Fibroblast of skin of right quadriceps (primary cell): ENCODE measurements around the gene C3orf20.

ENCODE experiments used
- DNase-seq: peaks from one replicate; pipeline ENCODE4 v3.0.0-alpha.2; 2013

C3orf20 gene

DNA sequence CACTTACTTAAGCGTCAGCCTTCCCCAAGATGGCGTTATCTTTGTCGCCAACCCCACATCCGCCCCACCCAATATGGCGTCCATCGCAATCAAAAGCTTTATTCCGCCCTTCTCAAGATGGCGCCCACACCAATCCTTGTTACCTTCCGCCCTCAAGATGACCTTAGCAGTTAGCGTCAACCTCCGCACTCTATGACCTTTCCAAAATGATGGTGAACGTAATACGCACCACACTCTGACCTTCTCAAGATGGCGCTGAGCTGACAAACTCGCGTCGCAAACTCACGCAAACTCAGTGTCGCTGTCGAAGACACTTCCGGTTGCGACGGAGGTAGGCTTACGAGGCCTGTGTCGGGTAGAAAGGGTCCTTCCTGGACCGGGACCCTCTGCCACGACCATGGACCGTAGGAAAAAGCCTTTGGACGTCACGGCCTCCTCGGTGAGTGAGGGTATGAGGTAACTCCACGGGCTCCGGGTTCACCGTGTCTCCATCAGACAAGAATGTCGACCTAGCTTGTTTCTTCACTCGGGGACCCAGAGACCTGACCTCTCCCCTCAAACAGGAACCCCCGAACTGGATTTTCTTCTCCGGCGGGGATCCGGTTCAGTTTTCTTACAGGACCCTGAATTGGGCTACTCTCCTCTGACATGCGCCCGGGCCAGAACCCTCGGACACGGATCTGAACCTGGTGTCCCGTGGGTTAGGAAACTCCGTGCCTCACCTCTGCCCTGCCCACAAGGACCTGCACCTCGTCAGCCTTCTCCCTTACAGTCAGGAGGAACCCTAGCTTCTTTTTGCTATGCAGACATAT lies 23.3 kb upstream of the C3orf20 start, which contains the start of gene CCDC174:
CCDC174 (plus strand) TSS at position 323 of the 812 bp plus-strand sequence; CDS start at position 398, 75 bp downstream.
- DNase-seq = peak; percentile 99

- peak; percentile 16 for DNase-seq
Measured at GRCh38 chr3:14652360-14652907, 22.5 kb upstream of the C3orf20 start.

DNA sequence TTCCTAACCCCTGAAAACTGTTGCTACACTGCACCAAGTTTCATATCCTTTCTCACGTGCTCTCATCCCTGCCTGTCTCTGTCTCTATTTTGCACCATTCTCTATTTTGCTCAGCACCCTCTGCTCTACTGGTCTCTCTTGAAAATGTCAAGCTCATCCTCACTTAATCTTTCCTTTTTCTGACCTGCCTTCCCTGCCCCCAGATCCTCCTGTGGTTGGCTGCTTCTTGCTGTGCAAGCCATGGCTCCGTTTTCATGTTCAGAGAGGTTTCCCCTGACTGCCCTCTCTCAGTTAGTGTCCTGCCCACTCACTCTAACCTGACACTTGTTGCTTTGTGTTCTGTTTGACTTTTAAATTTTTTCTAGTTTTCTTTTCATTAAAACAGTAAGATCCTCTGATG lies 17.4 kb upstream of the C3orf20 start:
- no peak for DNase-seq

DNA sequence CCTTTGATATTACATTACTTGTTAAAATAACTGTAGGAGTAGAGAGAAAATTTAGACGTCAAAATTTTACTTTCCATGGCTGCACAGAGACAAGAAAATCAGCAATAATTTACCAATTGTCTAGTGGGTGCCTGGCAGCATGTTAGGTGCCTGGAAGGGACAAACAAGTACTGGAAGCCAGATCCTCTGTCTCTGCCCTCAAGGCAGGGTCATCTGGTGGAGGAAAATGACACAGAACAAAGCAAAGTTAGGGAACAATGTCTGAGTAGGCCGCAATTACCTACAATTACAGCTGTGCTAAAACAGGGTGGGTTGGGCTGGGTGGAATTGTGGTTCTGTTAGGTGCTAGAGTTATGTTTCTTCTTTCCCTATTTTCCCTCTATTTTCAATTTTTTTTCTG lies 16.0 kb upstream of the C3orf20 start:
- DNase-seq = no peak

GRCh38 chr3:14660942-14661341 lies 14.0 kb upstream of the C3orf20 start:
- no peak for DNase-seq

DNA sequence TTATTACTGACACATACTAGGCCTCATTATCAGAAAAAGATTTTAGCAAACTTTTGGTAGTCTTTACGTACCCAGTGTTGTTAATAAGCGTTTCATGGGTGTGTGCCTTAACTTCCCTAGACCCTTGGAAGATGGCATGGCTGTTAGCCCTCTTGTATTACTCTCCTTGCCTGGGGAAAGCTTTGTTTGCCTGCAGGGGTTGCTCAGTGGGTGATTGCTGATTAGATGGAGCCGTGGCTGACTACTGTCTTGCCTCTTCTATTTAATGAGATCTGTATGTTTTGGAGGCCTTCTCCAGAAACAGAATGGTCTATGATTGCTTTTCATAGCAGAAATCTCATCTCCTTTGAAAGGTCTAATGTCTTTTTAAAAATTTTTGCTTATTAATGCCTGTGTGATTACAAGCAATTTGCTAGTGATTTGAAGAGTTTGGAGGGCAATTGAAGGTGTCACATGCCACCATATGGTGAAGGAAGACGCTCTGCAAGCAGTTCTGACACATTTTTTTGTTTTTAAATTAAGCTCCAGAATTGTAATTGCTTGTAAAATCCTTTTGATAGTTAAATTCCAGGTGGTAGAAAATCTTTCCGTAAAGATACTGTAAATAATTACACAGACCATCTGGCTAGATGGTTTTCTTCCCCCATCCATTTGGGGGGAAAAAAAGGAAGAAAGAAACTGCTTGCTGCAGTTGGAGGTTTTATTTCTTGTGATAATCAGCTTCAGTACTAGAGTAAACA lies 11.4 kb upstream of the C3orf20 start:
- no peak for DNase-seq

- no peak for DNase-seq
Measured at GRCh38 chr3:14664170-14664569, 10.8 kb upstream of the C3orf20 start.

DNA sequence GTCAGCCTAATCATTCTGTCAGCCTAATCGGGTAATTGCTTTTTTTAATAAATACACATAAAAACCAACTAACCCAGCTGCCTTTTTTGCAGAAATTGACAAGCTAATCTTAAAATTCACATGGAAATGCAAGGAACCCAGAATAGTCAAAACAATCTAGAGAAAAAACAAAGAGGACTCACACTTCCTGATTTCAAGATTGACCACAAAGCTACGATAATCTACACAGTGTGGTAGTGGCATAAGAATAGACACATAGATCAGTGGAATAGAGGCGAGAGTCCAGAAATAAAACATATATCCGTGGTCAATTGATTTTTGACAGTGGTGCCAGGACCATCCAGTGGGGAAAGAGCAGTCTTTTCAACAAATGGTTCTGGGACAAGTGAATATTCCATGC lies 2.4 kb upstream of the C3orf20 start:
- DNase-seq = no peak

DNA sequence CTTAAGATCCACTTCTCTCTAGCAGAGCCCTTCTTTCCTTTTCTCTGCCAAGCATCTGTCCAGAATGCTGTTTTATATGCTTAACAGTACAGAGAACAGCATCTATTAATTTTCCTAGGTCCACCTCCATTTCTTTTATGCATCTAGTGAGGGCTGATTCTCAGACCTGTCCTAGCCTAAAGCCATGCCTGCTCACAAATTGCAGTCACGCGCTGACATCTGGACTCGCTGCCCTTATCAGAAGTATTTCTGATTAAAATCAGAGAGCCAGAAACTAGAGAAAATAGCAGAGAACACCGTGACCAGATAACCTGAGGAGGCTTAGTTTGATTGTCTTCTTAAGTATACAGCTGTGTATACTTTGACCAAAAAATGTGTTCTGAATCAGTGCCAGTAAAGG lies 1.9 kb downstream of the C3orf20 start:
- DNase-seq = no peak

DNA sequence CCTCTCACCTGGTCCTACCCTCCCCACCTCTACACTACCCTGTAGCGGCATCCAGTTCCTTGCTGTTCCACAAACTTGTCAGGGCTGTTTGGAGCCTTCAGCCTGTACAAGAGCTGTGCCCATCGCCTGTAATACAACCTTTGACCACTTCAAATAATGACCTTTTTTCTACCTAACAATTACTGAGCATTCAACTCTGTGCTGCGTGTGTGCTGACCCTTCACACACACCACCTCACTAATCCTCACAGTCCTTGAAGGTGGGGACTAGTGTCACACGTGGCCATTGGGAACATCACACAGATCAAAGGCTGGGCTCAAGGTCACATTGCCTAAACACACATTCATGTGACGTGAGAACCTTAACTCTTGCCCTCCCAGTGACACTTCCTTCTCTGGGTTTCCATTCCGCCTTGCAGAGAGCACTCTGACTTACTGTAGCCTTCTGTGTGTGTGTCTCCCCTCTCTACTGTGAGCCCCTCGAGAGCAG lies 3.1 kb downstream of the C3orf20 start:
- DNase-seq = no peak

DNA sequence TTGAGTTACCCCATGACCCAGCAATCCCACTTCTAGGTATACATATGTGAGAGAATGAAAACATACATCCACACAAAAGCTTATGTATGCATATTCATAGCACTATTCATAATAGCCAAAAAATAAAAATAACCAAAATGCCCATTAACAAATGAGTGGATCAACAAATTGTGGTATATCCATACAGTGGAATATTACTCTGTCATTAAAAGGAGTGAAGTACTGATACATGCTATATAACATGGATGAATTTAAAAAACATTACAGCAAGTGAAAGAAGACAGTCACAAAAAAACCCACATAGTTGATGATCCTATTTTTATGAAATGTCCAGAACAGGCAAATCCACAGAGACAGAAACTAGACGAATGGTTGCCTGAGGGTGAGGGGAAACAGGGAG lies 5.2 kb downstream of the C3orf20 start:
- no peak for DNase-seq

DNA sequence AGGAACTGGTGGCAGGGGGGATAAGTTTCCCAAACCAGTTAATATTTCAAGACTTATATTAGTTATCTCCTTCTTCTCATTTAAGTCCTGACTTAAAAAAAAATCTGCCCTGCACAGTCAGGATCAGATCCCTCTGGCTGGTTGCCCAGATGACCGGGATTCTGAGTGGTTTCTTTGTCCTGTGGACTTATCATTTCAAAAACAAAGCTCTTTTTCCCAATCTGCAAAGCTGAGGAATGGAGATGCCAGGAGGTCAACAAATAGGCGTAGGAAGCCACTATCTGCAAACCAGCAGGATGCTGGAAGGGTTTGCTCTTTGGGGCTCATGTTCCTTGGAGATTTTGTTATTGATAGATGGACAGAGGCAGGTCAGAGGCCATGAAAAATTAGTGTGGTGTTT lies 5.8 kb downstream of the C3orf20 start:
- DNase-seq = no peak

GRCh38 chr3:14684447-14684846 lies 9.5 kb downstream of the C3orf20 start:
- no peak for DNase-seq

DNA sequence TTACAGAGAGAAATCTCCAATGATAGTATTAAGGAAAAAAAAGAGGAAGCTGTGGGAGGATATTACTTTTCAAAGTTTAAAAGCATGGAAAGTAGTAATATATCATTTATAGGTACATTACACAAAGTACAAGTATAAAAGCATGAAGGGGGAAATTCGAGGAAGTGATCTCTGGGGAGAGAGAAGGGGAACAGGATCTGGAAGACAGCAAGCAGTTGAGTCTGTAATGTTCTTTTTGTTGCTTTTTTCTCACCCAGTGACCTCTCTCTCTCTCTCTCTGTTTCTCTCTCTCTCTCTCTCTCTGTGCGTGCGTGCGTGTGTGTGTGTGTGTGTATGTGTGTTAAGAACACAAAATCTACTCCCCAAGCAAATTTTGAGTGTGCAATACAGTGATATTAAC lies 10.2 kb downstream of the C3orf20 start:
- no peak for DNase-seq

DNA sequence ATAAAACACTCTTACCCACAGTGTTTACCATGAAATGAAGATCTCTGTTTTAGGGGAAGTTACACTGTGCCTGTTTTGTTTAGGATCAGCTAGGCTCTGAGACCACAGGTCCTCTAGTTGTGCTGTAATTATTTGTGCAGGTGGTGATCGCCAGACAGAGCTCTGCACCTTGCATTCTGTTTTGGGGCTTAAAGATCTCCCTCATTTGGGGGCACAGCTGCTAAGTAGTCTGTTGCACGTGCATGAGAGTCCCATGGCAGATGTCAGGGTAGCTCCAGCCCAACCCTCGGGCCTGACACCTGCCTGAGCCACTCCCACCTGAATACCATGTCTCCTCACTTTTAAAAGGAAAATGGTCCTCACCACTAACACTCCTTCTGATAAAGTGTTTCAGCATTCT lies 12.4 kb downstream of the C3orf20 start:
- DNase-seq = no peak

DNA sequence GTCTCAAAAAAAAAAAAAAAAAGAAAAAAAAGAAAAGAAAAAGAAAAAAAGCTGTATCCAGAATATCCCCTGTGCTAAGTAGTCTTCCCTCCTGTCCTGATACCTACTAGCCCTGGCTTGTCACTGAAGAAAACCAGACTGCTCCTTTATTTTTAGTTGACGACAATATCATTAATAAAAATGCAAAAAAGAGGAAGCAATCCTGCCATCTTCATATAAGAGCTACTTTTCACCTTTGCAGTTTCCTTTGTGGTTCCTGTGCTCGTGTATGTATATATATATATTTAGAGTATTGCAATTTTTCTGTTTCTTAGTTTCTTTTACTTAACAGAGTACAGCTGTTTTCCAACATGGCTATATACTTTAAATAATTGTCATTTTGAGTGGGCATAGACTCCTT lies 13.6 kb downstream of the C3orf20 start:
- DNase-seq = no peak

DNA sequence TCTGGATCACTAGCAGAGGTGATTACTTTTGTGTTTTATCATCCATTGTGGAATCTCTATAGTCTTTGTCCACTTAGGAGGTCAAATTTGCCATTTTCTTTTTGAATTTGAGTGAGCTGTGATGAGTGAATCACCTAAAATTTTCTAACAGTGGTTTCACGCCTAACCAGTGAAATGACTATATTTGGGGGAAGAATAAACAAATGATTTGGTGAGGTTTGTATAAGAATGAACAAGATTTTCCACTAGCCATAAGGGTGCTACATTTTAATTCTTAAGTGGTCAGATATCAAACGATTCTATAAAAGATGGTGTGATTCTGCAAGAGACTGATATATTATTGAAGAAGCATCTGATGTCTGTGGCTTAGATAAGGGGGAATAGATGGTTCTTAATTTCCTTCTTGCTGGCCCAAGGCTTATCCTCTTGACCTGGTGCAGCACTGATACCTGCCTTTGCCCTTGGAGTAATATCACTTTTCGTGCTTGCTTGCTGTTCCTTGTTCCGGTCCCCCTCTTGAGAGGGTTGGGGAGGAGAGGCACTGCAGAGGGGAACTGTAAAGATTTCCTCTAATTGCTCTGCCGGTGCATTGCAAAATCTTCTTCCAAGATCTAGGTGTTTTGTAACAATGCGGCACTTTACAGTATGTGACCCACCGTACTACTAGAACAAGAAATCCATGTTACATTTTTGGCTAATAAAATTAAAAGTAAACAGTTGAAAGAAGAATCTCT lies 14.5 kb downstream of the C3orf20 start:
- DNase-seq = no peak

DNA sequence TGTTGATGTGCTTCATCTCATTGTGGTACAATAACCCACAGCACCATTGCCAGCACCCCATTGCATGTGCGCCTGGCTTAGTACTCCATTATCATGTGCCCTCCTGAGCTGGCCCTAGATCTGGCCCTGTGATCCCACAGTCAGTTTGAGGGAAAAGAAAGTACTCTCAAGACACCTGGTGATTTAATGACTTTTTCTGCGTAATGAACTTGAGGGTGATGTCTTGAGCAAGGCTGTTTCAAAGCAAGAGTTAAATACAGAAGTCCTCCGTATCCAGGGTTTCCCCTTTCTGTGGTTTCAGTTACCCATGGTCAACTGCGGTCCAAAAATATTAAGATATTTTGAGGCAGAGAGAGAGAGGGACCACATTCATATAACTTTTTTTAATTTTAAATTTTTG lies 16.3 kb downstream of the C3orf20 start:
- no peak for DNase-seq

- no peak for DNase-seq
Measured at GRCh38 chr3:14691719-14692118, 16.8 kb downstream of the C3orf20 start.

- DNase-seq = no peak
Measured at GRCh38 chr3:14698601-14699244, 23.8 kb downstream of the C3orf20 start.

DNA sequence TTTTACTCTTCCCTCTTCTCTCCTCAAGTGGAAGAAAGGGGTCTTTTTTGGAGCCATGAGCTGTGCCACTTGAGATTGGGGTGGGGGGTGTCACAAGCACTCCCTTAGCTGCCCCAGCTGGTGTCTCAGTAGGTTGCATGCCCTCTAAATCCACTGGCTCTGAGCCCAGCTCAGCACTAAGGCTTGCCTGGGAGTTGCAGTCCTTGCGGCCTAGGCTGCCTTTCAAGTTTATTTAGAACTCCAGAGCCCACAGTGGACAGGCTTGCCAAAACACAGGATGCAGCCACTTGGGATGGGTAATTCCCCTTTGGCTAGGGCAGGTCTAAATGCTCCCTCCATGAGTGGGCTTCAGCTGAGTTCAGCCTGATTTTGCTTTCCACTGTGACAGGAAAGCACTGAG lies 24.7 kb downstream of the C3orf20 start:
- no peak for DNase-seq

DNA sequence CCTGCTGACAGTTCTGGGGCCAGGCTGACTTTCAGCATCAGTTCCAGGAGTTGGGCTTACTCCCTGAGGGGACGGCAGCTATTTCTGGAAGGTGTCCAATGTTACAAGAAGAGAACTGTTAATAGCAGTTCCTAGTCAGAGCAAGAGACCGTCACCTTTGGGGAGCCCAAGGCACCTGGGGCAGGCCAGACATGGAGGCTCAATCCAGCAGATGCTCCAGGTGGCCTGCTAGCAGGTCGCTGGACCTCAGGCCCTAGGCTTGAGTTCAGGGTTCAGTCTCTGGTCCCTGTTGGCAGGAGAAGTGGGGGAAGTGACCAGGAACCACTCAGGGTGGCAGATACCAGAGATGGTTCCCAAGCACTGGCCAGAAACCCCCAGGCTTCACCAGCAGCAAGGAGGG lies 25.9 kb downstream of the C3orf20 start:
- DNase-seq = no peak

DNA sequence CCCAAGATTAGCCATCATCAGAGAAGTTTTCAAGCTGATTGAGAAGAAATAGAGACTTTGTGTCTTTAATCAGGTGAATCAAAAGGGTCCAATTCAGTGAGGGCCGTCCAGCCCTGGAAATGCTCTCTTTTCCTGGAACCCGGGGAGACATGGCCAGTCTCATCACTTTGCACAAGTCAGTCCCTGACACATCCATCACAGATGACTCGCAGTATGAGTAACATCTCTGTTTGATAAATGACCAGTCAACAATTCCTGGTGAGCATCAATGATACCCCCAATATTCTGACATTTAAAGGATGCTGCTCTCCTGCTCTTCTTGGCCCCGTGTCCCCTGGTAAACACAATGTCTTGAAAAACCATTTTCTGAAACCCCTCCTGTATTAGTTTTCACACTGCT lies 26.7 kb downstream of the C3orf20 start:
- DNase-seq = no peak
